COLO668 (cell line): ENCODE data around the gene CEP162.
"Not testable (repeated sequence)": the region's sequence is repeated elsewhere in the genome, so short reads cannot be mapped to it uniquely, and the experiment has no call there.

Experiments
- DNase-seq: peaks from one replicate; lab custom pipeline; 2025; ENCODE audit not compliant: unreplicated experiment; lab: John Stamatoyannopoulos, UW

CEP162 gene

DNA sequence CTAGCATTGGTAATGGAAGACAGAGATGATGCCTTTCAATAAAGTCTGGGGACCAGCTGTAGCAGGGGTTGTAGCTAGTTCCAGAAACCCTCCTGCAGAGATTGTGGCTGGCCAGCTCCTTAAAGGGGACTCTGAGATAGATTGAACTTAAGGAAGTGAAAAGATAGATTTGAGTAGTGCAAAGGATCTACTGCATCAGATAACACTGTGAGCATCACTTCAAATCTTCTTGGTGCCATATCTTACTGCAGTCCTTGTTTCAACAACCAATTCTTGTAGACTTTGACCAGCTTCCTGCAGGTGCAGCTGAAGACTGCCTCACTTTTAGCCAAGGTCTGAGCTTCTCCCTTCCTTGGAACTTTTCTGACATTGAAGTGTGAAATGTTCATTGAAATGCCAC, 14.8 kb upstream of the CEP162 start:
- DNase-seq = no peak

DNA sequence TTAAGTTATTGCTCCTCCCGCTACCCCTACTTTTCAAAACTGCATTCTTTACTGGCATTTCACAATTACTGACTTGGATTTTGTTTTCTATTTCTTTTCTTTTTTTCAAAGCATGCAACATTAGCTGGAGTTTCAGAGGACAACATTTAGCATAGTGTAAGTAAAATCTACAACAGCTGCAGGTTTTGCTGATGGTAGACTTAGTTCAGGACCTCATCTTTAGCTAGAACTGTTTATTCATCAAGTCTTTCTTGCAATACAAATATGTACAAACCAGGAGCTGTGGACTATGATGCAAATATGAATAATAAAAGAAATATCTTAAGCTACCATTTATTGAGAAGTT, 728 bp upstream of the CEP162 start:
- DNase-seq = no peak

DNA sequence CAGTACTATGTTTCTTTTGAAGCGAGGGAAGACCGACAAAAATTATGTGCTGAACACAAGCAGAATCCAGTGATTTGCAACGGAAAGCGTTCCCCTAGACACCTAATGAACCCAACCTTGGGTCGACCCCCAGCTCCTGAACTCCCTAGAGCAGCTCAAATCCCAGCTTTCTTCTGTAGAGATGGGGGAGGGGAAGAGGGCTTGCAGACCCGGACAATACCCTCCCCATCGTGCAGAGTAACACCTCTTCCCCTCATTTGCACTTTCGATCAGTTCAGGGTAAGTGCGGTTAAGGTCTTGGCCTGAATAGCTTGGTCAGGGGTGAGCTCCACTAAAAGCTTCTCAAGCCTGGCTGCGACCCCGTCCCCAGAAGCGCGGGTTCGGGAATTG, 404 bp downstream of the CEP162 start:
- DNase-seq = no peak

DNA sequence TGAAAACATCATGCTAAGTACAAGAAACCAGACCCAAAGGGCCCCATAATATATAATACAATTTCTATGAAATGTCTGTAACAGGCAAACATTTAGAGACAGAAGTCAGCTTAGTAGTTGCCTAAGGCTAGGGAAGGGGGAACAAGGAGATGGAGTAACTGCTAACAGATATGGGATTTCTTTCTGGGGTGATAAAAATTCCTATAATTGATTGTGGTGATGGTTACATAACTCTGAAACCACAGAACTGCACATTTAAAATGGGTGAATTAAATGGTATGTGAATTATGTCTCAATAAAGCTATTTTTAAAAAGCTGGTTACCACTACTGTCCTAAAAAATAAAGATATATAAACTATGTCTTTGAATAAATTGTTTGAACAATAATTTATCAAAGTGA, 3.2 kb downstream of the CEP162 start:
- no peak for DNase-seq

DNA sequence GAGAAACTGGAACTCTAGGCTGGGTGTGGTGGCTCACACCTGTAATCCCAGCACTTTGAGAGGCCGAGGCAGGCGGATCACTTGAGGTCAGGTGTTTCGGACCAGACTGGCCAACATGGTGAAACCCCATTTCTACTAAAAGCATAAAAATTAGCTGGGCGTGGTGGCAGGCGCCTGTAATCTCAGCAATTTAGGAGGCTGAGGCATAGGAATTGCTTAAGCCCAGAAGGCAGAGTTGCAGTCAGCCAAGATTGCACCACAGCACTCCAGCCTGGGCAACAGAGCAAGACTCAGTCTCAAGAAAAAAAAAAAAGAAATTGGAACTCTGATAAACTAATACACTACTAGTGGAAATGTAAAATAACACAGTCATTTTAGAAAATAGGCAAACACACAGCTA, 3.8 kb downstream of the CEP162 start:
- not testable (repeated sequence) for DNase-seq

DNA sequence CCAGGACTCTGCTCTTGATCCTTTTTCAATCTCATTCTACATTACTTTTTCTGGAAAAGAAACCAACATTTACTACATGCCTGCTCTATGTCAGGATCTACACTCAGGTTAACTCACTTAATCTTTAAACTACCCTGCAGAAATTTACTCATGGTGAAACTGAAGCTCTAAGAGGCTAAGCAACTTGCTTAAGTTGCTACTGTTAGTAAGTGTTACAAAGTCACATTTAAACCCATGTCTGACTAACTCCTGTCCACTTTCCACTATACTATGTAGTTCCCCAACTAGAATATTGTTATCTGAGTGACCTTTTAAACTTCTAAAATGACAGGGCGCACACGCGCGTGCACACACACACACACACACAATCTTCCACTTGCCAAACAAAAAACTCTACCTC, 5.0 kb downstream of the CEP162 start:
- DNase-seq = no peak

DNA sequence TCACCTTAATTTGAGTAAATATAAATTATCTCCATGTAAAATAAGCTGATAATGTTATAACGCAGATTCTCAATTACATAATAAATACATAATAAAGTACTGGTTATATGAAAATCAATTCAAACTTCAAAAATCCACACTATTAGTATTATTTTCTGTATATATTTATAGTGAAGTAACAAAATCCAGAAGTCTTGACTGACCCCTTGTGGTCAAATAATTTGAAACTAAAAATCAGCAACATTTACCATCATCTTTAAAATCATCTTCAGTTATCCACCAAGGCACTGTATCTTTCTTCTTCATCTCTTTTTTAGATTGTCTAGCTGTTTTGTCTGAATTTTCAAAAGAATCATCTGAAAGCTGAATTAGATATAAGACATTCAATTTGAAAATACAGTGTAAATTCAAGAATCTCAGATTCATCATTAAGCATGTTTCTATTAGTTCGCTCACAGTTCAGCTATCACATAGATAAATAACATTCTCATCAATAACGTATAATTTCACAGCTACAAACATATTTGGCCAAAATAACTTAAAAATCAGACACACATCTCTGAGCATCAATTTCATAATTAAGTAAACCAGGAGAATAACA, 6.5 kb downstream of the CEP162 start:
- DNase-seq = no peak

DNA sequence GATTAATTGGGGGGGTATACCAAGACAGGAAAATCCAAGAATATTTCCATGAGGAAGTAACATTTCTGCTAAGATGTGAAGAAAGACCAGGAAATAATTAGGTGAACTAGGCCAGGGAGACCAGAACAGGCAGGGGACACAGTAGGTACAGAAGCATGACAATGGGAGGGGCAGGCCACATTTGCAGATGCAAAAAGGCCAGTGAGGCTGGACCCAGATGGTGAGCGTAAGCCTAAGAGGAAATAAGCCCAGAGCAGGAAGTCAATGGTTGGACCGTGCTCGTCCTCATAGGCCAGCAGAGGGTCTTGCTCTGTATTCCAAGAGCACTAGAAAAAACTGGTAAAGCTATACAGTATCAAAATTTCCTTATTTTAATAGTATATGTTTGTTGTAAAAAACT, 9.4 kb downstream of the CEP162 start:
- DNase-seq = no peak

DNA sequence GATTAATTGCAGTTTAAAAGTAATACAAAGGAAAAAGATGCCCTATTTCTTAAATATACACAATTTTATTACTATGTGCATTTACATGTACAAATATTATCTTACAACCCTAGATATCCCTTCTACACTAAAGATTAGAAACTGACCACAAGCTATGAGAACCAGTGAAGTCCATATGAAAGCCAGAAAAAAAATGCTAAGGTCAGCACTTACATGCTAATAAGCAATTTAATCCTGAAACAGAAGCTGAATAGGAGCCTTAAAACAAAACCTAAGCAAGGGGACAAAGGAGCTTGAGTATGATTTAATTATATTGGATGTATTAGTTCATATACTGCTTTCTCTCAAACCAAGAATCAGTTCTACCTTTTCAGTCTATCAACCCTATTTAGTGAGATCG, 14.2 kb downstream of the CEP162 start:
- DNase-seq = no peak

DNA sequence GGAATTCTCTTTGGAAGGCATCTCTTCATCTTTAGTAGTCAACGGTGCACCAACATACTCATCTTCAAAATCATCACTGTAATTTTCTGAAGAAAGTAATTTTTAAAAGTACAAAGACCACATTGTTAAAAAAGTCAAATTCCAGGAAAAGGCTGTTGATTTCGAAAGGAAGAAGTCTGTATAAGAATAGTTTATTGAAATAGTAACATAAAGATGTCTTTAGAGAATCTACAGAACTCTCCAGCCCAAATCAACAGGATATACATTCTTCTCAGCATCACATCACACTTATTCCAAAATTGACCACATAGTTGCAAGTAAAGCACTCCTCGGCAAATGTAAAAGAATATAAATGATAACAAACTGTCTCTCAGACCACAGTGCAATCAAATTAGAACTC, 23.4 kb downstream of the CEP162 start:
- no peak for DNase-seq

DNA sequence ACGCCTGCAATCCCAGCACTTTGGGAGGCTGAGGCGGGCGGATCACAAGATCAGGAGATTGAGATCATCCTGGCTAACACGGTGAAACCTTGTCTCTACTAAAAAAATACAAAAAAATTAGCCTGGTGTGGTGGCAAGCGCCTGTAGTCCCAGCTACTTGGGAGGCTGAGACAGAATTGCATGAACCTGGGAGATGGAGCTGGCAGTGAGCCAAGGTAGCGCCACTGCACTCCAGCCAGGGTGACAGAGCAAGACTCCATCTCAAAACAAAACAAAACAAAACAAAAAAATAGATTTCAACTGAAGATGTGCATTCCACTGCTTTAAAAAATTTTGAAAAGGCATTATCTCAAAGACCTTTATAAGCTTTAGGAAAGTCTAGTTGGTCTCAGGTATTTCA, 27.5 kb downstream of the CEP162 start:
- not testable (repeated sequence) for DNase-seq

DNA sequence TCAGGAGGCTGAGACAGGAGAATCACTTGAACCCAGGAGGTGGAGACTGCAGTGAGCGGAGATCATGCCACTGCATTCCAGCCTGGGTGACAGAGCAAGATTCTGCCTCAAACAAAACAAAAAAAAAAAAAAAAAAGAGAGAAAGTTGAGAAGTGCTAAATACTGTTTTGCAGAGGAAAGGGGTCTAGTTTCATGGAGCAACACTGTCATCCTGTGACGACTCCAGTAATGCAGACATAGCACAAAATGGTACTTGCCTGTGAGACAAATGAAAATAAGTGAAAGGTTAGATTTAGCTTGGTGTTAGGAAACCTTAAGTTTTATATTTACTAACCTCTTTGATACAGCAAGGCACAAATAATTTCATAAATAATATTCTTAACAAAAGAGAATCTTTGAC, 29.7 kb downstream of the CEP162 start:
- no peak for DNase-seq

DNA sequence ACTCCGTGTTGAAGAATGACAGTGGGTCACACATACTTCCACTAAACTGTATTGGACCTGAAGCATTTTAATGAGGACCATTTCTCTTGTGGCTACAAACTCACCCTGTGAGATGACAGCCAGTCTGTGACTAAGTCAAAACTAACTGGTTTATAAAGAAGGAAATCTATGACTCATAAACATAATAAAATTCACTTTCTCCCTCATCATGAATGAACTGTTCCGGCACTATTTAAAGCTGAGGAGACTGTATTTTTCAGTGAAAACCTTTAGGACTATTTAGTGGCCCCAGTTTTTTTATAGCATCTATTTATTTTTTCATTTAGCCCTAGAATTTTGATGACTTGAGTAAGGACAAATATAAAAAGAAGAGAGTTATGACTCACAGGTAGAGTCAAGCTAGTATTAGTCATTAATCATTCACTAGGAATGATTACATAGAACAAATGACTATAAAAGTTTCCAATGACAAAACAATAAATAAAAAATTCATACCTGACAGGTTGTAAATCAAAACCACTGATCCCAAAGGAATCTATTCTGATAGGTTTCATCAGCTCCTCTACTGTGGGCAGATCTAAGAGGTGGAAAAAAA, 34.2 kb downstream of the CEP162 start:
- no peak for DNase-seq

DNA sequence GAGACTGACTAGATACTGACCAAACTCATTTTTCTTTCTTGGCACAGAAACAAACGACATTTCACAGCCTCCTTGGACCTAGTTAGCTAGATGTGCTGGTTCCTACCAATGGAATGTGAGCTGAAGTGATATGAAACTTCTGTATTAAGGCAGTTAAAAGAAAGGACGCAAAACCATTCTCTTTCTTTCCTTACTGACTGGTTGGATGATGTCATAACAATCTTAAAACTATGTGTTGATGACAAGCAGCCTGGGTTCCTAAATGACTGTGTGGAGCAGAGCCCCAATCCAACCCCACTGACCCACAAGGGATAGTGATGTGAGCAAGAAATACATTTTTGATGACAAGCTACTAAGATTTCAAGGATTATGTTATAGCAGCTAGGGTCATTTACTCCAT, 35.6 kb downstream of the CEP162 start:
- DNase-seq = no peak

DNA sequence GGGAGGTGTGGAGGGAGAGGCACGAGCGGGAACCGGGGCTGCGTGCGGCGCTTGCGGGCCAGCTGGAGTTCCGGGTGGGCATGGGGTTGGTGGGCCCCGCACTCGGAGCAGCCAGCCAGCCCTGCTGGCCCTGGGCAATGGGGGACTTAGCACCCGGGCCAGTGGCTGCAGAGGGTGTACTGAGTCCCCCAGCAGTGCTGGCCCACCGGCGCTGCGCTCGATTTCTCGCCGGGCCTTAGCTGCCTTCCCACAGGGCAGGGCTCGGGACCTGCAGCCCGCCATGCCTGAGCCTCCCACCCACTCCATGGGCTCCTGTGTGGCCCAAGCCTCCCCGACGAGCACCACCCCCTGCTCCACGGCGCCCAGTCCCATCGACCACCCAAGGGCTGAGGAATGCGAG, 38.1 kb downstream of the CEP162 start:
- DNase-seq = not testable (repeated sequence)

DNA sequence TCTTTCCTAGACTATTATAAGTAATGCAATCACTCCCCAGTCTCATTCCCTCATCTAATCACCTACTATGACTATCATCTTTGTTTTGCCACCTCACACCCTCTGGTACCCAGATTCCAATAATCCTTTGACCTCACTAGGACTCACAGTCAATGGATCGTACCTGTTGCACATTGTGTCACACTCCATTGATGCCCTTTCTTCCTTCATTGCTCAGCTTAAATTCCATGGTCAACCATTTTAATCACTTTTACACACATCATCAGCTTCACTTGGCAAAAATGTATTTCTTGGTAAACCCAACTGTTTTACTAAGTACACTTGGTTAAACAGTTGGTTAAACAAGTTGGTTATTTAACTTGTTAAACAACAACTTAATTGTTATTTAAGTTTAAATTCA, 44.0 kb downstream of the CEP162 start:
- no peak for DNase-seq

DNA sequence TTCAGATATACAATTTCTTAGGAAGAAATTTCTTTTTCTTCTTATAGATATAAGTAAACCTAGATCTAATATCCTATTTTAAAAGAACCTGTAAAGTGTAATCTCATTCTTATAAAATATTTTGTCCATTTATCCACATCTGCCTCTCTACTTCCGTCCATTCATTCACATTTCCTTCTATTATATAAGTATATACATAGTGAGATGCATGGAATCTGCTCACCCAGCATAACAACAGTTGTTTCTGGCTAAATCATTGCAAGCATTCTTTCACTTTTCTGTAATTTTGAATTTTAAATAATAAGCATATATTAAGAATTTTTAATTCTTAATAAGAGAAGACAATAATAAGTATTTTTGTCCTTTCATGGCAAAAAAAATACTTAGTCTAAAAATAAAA, 45.4 kb downstream of the CEP162 start:
- DNase-seq = no peak

DNA sequence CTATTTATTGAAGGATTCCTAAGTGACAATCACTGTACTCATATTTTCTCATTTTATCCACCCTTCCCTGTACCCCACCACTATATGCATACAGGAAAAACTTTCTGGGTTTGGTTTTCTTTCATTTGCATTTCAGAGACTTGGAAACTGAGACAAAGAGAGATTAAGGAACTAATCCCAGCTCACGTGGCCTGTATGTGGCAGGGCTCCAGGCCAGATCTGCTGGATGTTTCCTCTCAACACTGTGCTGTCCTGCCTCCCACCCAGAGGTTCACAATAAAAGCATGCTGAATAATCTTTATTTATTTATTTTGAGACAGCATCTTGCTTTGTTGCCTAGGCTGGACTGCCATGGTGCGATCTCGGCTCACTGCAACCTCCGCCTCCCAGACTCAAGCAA, 50.2 kb downstream of the CEP162 start:
- no peak for DNase-seq

DNA sequence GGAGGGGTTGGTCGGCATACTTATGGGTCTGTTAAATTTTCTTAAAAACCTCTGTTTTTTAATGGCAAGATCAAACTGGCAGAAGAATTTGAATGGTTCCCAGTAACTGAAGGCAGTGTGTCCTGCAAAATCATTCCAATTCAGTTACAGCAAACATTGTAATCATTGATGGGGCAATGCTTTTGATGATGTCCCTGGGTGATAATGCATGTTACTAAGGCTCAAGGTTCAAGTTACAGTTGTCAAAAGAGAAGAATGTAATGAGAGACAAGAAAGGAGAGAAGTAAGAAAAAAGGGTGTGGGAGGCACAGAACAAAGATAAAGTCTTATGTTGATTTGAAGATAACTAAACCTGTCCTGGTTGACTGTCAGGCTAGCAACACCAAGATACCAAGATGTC, 54.9 kb downstream of the CEP162 start:
- DNase-seq = no peak

DNA sequence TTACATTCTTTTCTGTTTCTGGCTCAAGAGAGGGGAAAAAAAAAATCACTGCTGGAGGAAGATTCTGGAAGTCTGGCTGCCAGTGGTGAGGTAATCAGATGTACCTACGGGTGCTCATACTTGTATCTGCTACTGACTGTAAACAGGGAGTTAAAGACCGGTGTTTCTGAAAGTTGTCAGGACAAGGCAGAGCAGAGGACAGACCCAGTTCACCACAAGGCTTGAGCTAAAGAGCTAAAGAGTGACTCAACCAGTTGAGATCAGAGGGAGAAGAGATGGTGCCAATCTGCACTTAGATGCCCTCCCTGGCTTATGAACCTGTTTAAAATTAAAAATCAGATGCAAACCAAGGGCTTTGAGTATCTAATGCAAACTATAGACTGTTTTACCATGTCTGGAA, 55.4 kb downstream of the CEP162 start:
- DNase-seq = no peak

DNA sequence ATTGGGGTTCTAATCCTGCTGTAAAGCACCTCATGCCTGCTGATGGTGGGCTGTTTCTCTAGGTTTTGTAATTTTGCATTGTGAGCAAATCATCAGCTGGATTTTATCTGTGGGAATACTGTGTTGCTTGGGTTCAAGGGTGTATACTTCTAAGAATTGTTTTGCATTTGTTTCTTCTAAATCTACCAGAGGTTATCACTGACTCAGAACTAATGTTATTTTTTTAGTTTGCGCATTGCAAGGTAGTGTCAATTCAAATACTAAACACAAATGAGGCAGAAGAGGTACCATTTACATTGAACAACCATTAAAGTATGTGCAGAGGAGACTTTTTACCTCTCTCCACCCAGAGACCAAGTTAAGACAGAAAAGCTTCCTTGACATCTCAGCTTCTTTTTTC, 60.0 kb downstream of the CEP162 start:
- DNase-seq = no peak

DNA sequence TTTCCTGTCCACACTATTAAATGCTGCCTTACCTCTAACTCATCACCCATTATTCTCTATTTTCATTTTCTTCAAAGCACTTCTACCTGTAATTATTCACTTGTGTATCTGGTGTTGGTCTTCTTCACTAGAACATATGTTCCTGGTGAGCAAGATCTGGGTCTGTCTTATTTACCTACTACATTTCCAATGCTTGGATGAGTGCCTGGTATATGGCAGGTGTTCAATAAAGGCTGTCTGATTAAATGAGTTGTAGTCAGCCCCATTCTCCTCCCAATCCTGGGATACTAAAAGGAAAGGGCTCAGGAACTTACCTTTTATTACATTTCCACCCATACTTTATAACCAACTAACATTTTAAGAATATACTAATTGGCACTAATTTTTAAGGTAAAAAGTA, 61.0 kb downstream of the CEP162 start:
- DNase-seq = no peak

DNA sequence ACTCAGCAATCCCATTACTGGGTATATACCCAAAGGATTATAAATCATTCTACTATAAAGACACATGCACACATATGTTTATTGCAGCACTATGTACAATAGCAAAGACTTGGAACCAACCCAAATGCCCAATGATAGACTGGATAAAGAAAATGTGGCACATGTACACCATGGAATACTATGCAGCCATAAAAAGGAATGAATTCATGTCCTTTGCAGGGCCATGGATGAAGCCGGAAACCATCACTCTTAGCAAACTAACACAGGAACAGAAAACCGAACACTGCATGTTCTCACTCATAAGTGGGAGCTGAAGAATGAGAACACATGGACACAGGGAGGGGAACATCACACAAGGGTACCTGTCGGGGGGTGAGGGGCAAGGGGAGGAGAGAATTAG, 63.1 kb downstream of the CEP162 start:
- DNase-seq = not testable (repeated sequence)

DNA sequence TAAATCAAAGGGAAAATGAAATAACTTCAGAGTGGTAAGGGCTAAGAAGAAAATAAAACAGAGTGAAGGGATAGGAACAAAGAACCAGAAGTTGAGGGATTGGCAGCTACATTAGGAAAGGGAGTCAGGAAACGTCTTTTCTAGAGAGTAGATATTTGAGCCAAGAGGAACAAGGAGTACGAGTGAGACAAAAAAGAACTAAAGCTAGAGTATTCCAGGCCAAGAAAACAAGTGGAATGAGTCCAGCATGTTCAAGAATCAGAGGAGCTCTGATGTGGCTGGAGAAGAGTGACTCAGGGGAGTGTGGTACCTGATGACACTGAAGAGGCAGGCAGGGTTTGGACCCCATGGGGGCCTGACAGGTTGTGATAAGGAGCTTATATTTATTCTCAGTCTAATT, 66.3 kb downstream of the CEP162 start:
- DNase-seq = no peak
